ENCODE data around the gene UST. TPM values are rescaled to one million over a fixed set of nuclear protein-coding genes. Genes with fewer than 3 reads are reported as not detected.

Gene UST
- polyA plus RNA-seq, 1 donor (not counting 4 experiments of a cell fraction or from before 2014, with no cell fraction given), result 6.1 TPM

DNA sequence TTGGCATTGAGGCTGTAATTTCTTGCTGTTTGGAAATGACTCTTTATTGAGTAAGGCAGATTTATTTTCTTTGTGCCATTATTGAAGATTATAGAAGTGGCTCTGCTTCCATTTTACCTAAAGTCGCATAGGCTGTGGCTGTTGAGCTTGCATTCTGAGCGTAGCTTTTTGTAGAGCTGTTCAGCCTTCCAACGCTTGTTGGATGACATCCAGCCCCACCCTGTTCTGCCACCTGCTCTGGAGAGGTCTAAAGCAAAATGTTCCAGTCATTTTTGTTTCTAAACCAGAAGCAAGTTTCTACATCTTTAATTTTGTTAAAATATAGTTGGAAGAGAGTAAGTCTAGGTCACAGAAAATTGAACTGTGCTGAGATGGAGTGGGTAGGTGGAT, 24.4 kb downstream of the UST start:
- dilution Hi-C loops (cut with MboI; ENCODE audit: extremely low pct_ligation_motif_present, low sequenced_read_pairs), result no loop called here
- Histone ChIP-seq H3K27ac (ENCODE audit: control insufficient read depth, insufficient read depth, low read length) (no peak overlapping the region), H3K9ac (ENCODE audit: control insufficient read depth, extremely low read depth, insufficient read depth, low read length) (no peak overlapping the region), H3K36me3 (ENCODE audit: control insufficient read depth in 2 of 2, extremely low read depth in 1 of 2, insufficient read depth in 2 of 2, low read length in 2 of 2) (no peaks in the 10 kb centered on the region), H3K27me3 (ENCODE audit: control insufficient read depth, extremely low read depth, insufficient read depth, low read length) (no peaks in the 10 kb centered on the region), H4K20me1 (ENCODE audit: control insufficient read depth, extremely low read depth, insufficient read depth, low read length) (no peaks in the 10 kb centered on the region), H2AFZ (ENCODE audit: control insufficient read depth, low read length) (no peak overlapping the region), H3K4me1 (ENCODE audit: control insufficient read depth, extremely low read depth, insufficient read depth, low read length) (peaks cover 4% of the 10 kb centered on the region), H3K9me1 (ENCODE audit: control insufficient read depth, extremely low read depth, insufficient read depth, low read length) (no peaks in the 10 kb centered on the region), H3K9me3 (ENCODE audit: control insufficient read depth, low read depth, low read length) (no peaks in the 10 kb centered on the region), H3K4me3 (ENCODE audit: control insufficient read depth in 2 of 3, extremely low read depth in 1 of 3, insufficient read depth in 2 of 3, low read depth in 1 of 3, low read length in 3 of 3) (no peak overlapping the region), H3K79me2 (ENCODE audit: control insufficient read depth, insufficient read depth, low read length) (no peaks in the 10 kb centered on the region), H3K4me2 (ENCODE audit: control insufficient read depth, extremely low read depth, insufficient read depth, low read depth, low read length) (no peak overlapping the region)
- no peak for TF ChIP-seq EZH2 (IDR thresholded peaks at IDR 0.05; ENCODE audit: low read length)
- no peak for TF ChIP-seq CTCF (optimal IDR thresholded peaks at IDR 0.05 in 1 of 3, IDR thresholded peaks at IDR 0.05 in 1 of 3, conservative IDR thresholded peaks at IDR 0.05 in 1 of 3; ENCODE audit: extremely low read depth in 1 of 3, insufficient read depth in 2 of 3, low read length in 3 of 3)
- no peak for DNase-seq (ENCODE audit: low read depth, low spot score)
- no peak for FAIRE-seq

DNA sequence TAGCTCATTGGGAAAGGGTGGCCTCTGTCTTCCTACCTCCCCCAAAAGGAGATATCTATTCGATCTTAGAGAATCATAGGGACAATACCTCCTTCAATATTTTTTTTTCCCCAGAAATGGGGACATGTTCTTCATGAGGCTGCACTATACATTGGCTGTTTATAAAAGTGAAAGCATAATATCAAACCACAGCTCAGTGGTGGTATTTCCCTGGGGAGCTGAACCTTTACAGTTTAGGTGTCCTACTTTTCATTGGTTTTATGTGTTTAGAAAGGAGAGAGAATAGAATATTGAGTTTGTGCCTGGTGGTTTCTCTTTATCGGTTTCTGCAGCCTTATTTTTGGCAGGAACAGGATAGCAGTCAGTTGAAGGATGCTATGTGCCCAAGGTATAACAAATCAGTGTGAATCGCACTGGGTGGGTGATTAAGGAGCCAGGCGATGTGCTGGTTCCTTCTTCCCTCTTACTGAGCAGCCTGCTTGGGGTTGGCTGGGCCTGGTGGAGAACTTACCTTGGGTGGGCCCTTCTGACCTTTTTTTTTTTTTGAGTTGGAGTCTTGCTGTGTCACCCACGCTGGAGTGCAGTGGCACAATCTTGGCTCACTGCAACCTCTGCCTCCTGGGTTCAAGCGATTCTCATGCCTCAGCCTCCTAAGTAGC, 25.2 kb downstream of the UST start:
- no peak for DNase-seq (ENCODE audit: low read depth, low spot score)
- Histone ChIP-seq H2AFZ (ENCODE audit: control insufficient read depth, low read length) (no peak overlapping the region), H3K4me1 (ENCODE audit: control insufficient read depth, extremely low read depth, insufficient read depth, low read length) (peaks cover 12% of the 10 kb centered on the region), H3K27ac (ENCODE audit: control insufficient read depth, insufficient read depth, low read length) (no peak overlapping the region), H3K27me3 (ENCODE audit: control insufficient read depth, extremely low read depth, insufficient read depth, low read length) (no peaks in the 10 kb centered on the region), H3K36me3 (ENCODE audit: control insufficient read depth in 2 of 2, extremely low read depth in 1 of 2, insufficient read depth in 2 of 2, low read length in 2 of 2) (no peaks in the 10 kb centered on the region), H3K4me3 (ENCODE audit: control insufficient read depth in 2 of 3, extremely low read depth in 1 of 3, insufficient read depth in 2 of 3, low read depth in 1 of 3, low read length in 3 of 3) (no peak overlapping the region), H3K9me1 (ENCODE audit: control insufficient read depth, extremely low read depth, insufficient read depth, low read length) (no peaks in the 10 kb centered on the region), H3K4me2 (ENCODE audit: control insufficient read depth, extremely low read depth, insufficient read depth, low read depth, low read length) (no peak overlapping the region), H3K79me2 (ENCODE audit: control insufficient read depth, insufficient read depth, low read length) (no peaks in the 10 kb centered on the region), H4K20me1 (ENCODE audit: control insufficient read depth, extremely low read depth, insufficient read depth, low read length) (no peaks in the 10 kb centered on the region), H3K9me3 (ENCODE audit: control insufficient read depth, low read depth, low read length) (no peaks in the 10 kb centered on the region), H3K9ac (ENCODE audit: control insufficient read depth, extremely low read depth, insufficient read depth, low read length) (no peak overlapping the region)
- dilution Hi-C loops (cut with MboI; ENCODE audit: extremely low pct_ligation_motif_present, low sequenced_read_pairs), result no loop called here
- no peak for FAIRE-seq
- TF ChIP-seq CTCF (optimal IDR thresholded peaks at IDR 0.05 in 1 of 3, IDR thresholded peaks at IDR 0.05 in 1 of 3, conservative IDR thresholded peaks at IDR 0.05 in 1 of 3; ENCODE audit: extremely low read depth in 1 of 3, insufficient read depth in 2 of 3, low read length in 3 of 3) (no peak), EZH2 (IDR thresholded peaks at IDR 0.05; ENCODE audit: low read length) (no peak)
